PC-9 (cell line): Measurements from ENCODE around the gene VCAN.

Source experiments
- CTCF ChIP-seq: fragments of 200-600 bp; sonication (generic); conservative IDR thresholded peaks from 2 replicates; pipeline ENCODE4 v1.6.1; 2017; ENCODE audit warnings: mixed run types, antibody characterized with exemption, mild to moderate bottlenecking, moderate library complexity
- EZH2 ChIP-seq: fragments of 200-600 bp; sonication (generic); IDR thresholded peaks from 2 replicates; pipeline ENCODE4 v1.8.0; 2017; ENCODE audit warnings: antibody characterized with exemption, low read depth

GRCh38 chr5:83430130-83431010, 41.2 kb upstream of the VCAN start:
- TF ChIP-seq CTCF: peak; percentile 82
- TF ChIP-seq EZH2: no peak
